ENCODE data around the gene IQSEC1. TPM values are rescaled to one million over a fixed set of nuclear protein-coding genes. Genes with fewer than 3 reads are reported as not detected.

Gene IQSEC1
- total RNA-seq, 1 experiment from 2014 or later: 28.1 TPM

GRCh38 chr3:13070391-13071070 is 2.7 kb downstream of the IQSEC1 start:
- no peak overlapping the region for H3K4me2 ChIP-seq (ENCODE audit: low read length)
- no peak overlapping the region for H3K9ac ChIP-seq (ENCODE audit: low read length)
- H2AFZ ChIP-seq (ENCODE audit: low read depth, low read length, poor library complexity, severe bottlenecking): no peak overlapping the region
- H3K9me3 ChIP-seq (ENCODE audit: control insufficient read depth in 1 of 2, insufficient read depth in 1 of 2, low read depth in 1 of 2, low read length in 2 of 2): no peaks in the 10 kb centered on the region
- no peaks in the 10 kb centered on the region for H3K9me2 ChIP-seq (ENCODE audit: insufficient read depth)
- BruUV-seq (replicated peaks): no TSS peak
- H3K27me3 ChIP-seq (ENCODE audit: insufficient read depth, low read length): peaks cover 4% of the 10 kb centered on the region; the same call in 1 of the 2 replicates
- POLR2A ChIA-PET: no interaction called here
- DNase-seq (ENCODE audit: low read depth, low spot score): no peak
- no peaks in the 10 kb centered on the region for H4K20me1 ChIP-seq (ENCODE audit: insufficient read depth)
- no peak for ATAC-seq
- CTCF ChIA-PET: no interaction called here
- intact Hi-C loops (cut with micrococcal nuclease): no loop called here
- no peak overlapping the region for H3K4me3 ChIP-seq (replicated peaks in 1 of 2; ENCODE audit: low read depth in 1 of 2, low read length in 2 of 2)
- TF ChIP-seq POLR2A (IDR thresholded peaks at IDR 0.05; ENCODE audit: borderline replicate concordance, extremely low read depth, insufficient read depth, insufficient read length): no peak
- no peak for TF ChIP-seq JUND (IDR thresholded peaks at IDR 0.05)
- TF ChIP-seq EZH2phosphoT487 (IDR thresholded peaks at IDR 0.05; ENCODE audit: borderline replicate concordance): no peak
- no peak for TF ChIP-seq FOSL1 (IDR thresholded peaks at IDR 0.05; ENCODE audit: low read depth)
- no peak for TF ChIP-seq EZH2 (IDR thresholded peaks at IDR 0.05)
- no peak for TF ChIP-seq CBX3 (IDR thresholded peaks at IDR 0.05; ENCODE audit: low read depth)
- TF ChIP-seq ZNF274 (IDR thresholded peaks at IDR 0.05; ENCODE audit: low read depth, low read length): no peak
- TF ChIP-seq SIN3A (IDR thresholded peaks at IDR 0.05; ENCODE audit: low read depth): no peak
- no peak for TF ChIP-seq POLR2AphosphoS5 (IDR thresholded peaks at IDR 0.05; ENCODE audit: low read depth, low read length)
- no peak for TF ChIP-seq ELF1 (IDR thresholded peaks at IDR 0.05; ENCODE audit: borderline replicate concordance, low read depth)
- TF ChIP-seq ATF3 (IDR thresholded peaks at IDR 0.05): no peak
- TF ChIP-seq SRF (IDR thresholded peaks at IDR 0.05; ENCODE audit: low read depth): no peak
- TF ChIP-seq EGR1 (IDR thresholded peaks at IDR 0.05; ENCODE audit: low read depth): no peak
- no peak for TF ChIP-seq RAD21 (IDR thresholded peaks at IDR 0.05; ENCODE audit: low read depth)
- H3K27ac ChIP-seq (ENCODE audit: low read depth, low read length): no peak overlapping the region
- RAD21 ChIA-PET (ENCODE audit: low non-redundant PET in 1 of 2, low total read pairs in 2 of 2, uncharacterized antibody in 2 of 2, unreplicated experiment in 2 of 2): no interaction called here
- H3K79me2 ChIP-seq (ENCODE audit: insufficient read depth, low read length): no peaks in the 10 kb centered on the region
- no peaks in the 10 kb centered on the region for H3K4me1 ChIP-seq (ENCODE audit: control insufficient read depth in 1 of 2, insufficient read depth in 2 of 2, low read length in 2 of 2)
- H3K36me3 ChIP-seq (ENCODE audit: control insufficient read depth in 1 of 2, insufficient read depth in 2 of 2, low read length in 2 of 2): no peaks in the 10 kb centered on the region
